ENCODE results near the gene TMEM25. TPM values are rescaled to one million over a fixed set of nuclear protein-coding genes. Genes with fewer than 3 reads are reported as not detected.

Gene TMEM25
- total RNA-seq, 1 experiment from 2014 or later = 24.5 TPM

- no peak for TF ChIP-seq CTCF (conservative IDR thresholded peaks at IDR 0.05)
- H4K5ac ChIP-seq (ENCODE audit: insufficient read length, low read depth, low read length) = no peak overlapping the region
- no peak overlapping the region for H3K27ac ChIP-seq (ENCODE audit: insufficient read length, low read depth, low read length)
- H3K4ac ChIP-seq (ENCODE audit: low read depth, low read length) = no peak overlapping the region
- no peak overlapping the region for H3K56ac ChIP-seq (ENCODE audit: insufficient read length, low read depth, low read length)
- no peak overlapping the region for H3K14ac ChIP-seq (ENCODE audit: insufficient read depth, low read length)
- no peak overlapping the region for H2BK15ac ChIP-seq (ENCODE audit: low read depth, low read length)
- no CpG with 5 or more reads among the region's 3 CpGs for WGBS (ENCODE audit: extremely low coverage, insufficient read length, low lambda C conversion rate)
- H3K36me3 Mint-ChIP-seq (ENCODE audit: insufficient read depth in 1 of 3, low read depth in 3 of 3) = peaks cover 0 to 20% (median 13%) of the 10 kb centered on the region in 3 experiments; a peak in 6 of 7 replicates
- no peak overlapping the region for H3K9ac ChIP-seq (ENCODE audit: extremely low read depth, insufficient read length, low read length)
- H3K9me3 ChIP-seq (ENCODE audit: control insufficient read depth, low read depth, low read length) = no peaks in the 10 kb centered on the region
- H4K8ac ChIP-seq (replicated peaks; ENCODE audit: insufficient read length, low read depth, low read length) = no peak overlapping the region
- no peaks in the 10 kb centered on the region for H3K23me2 ChIP-seq (ENCODE audit: insufficient read length, low read depth, low read length, poor library complexity, severe bottlenecking)
- no peak overlapping the region for H2BK12ac ChIP-seq (ENCODE audit: insufficient read length, low read depth, low read length)
- H3K9me3 Mint-ChIP-seq = no peaks in the 10 kb centered on the region
- no peak overlapping the region for H2BK20ac ChIP-seq (ENCODE audit: low read depth, low read length, poor library complexity, severe bottlenecking)
- DNase-seq = no peak
- H3T11ph ChIP-seq (ENCODE audit: low read length) = no peak overlapping the region
- H3K4me1 Mint-ChIP-seq = 0 out of 4 replicates have a peak, but pooled peaks cover 0 to 3% of the 10 kb centered on the region in 2 experiments
- no peaks in the 10 kb centered on the region for H3K79me2 ChIP-seq (ENCODE audit: insufficient read depth, low read length)
- no peak overlapping the region for H2AK5ac ChIP-seq (ENCODE audit: insufficient read length, low read length)
- H3K4me2 ChIP-seq (ENCODE audit: insufficient read depth, insufficient read length, low read length) = no peak overlapping the region
- no peaks in the 10 kb centered on the region for H3K79me1 ChIP-seq (ENCODE audit: insufficient read depth, low read depth, low read length, poor library complexity, severe bottlenecking)
- no peak overlapping the region for H3K4me3 Mint-ChIP-seq
- H3K18ac ChIP-seq (ENCODE audit: insufficient read length, low read depth, low read length) = no peak overlapping the region
- H2BK120ac ChIP-seq (ENCODE audit: low read depth, low read length, poor library complexity, severe bottlenecking) = no peak overlapping the region
- H3K4me1 ChIP-seq (ENCODE audit: insufficient read depth, low read length) = no peaks in the 10 kb centered on the region
- no peak overlapping the region for H4K91ac ChIP-seq (ENCODE audit: insufficient read length, low read depth, low read length)
- H3K27me3 ChIP-seq (ENCODE audit: insufficient read depth, low read length) = no peaks in the 10 kb centered on the region
- no peak overlapping the region for H2AFZ ChIP-seq (ENCODE audit: low read length)
- no peak overlapping the region for H3K23ac ChIP-seq (ENCODE audit: insufficient read length, low read depth, low read length)
- no peaks in the 10 kb centered on the region for H3K27me3 Mint-ChIP-seq (ENCODE audit: low read depth)
- no peak overlapping the region for H2BK5ac ChIP-seq (ENCODE audit: insufficient read length, low read length)
- no peak overlapping the region for H3K27ac Mint-ChIP-seq
- H4K20me1 ChIP-seq (ENCODE audit: control insufficient read depth, insufficient read depth, insufficient read length) = no peaks in the 10 kb centered on the region
These were observed 13.6 kb downstream of the TMEM25 start for GRCh38 chr11:118544647-118545010.

All from H9 (cell line).